Endodermal cell (in vitro differentiated cells): ENCODE measurements around the gene AKAP3. TPM values are rescaled to one million over a fixed set of nuclear protein-coding genes. Genes with fewer than 3 reads are reported as not detected.

ENCODE experiments used
- DNase-seq: peaks from one replicate; pipeline ENCODE4 v3.0.0-alpha.2; 2017
- H3K27ac ChIP-seq: 2 replicates; pipeline ENCODE4 v1.5.1; 2013; ENCODE audit warnings: mild to moderate bottlenecking, low read depth, low read length, moderate library complexity
- H3K27me3 ChIP-seq: 2 replicates; pipeline ENCODE4 v1.6.1; 2013; ENCODE audit warnings: mild to moderate bottlenecking, low read length, moderate library complexity; ENCODE audit not compliant: insufficient read depth, control insufficient read depth, poor library complexity, severe bottlenecking
- H3K36me3 ChIP-seq: 2 replicates; pipeline ENCODE4 v1.7.0; 2013; ENCODE audit warnings: mild to moderate bottlenecking, low read length, moderate library complexity; ENCODE audit not compliant: control insufficient read depth, insufficient read depth
- H3K4me1 ChIP-seq: one replicate; pipeline ENCODE4 v1.7.0; 2013; ENCODE audit warnings: low read length; ENCODE audit not compliant: control insufficient read depth, insufficient read depth
- H3K4me3 ChIP-seq: 2 replicates; pipeline ENCODE4 v1.5.1; 2013; ENCODE audit warnings: mild to moderate bottlenecking, low read length, moderate library complexity
- H3K9ac ChIP-seq: 2 replicates; pipeline ENCODE4 v1.6.1; 2013; ENCODE audit warnings: mild to moderate bottlenecking, low read length, moderate library complexity; ENCODE audit not compliant: poor library complexity, severe bottlenecking; ENCODE audit errors: extremely low read depth
- H3K9me3 ChIP-seq: 2 replicates; pipeline ENCODE4 v1.6.1; 2013; ENCODE audit warnings: mild to moderate bottlenecking, low read length, moderate library complexity; ENCODE audit not compliant: control insufficient read depth
- H3K27ac Mint-ChIP-seq: 2 replicates; pipeline ENCODE4 v1.8.0; 2020; ENCODE audit warnings: mixed read lengths
- H3K27me3 Mint-ChIP-seq: 2 replicates; pipeline ENCODE4 v1.8.0; 2021; ENCODE audit warnings: mild to moderate bottlenecking, mixed read lengths; ENCODE audit not compliant: insufficient read depth
- H3K36me3 Mint-ChIP-seq: 2 replicates; pipeline ENCODE4 v1.8.0; 2020; ENCODE audit warnings: low read depth, mixed read lengths
- H3K4me1 Mint-ChIP-seq: 2 replicates; pipeline ENCODE4 v1.8.0; 2020; ENCODE audit warnings: mixed read lengths
- H3K4me3 Mint-ChIP-seq: 2 replicates; pipeline ENCODE4 v1.8.0; 2020; ENCODE audit warnings: mild to moderate bottlenecking, moderate library complexity, mixed read lengths
- H3K9me3 Mint-ChIP-seq: 2 replicates; pipeline ENCODE4 v1.8.0; 2020; ENCODE audit warnings: mild to moderate bottlenecking, mixed read lengths
- WGBS, 2 experiments: methylation state at CpG; one replicate each; pipeline versions ENCODE4 v1.1.5 to v1.1.7; 2013; ENCODE audit warnings: missing lambda C conversion rate in 2 of 2, mixed read lengths in 1 of 2; ENCODE audit not compliant: insufficient coverage in 1 of 2, insufficient read length in 1 of 2; 5-methylcytosine and 5-hydroxymethylcytosine counted together
- total RNA-seq, 2 donors: library from RNA; stranded (reverse); fragmentation: NEBNext Ultra II Directional in 1 of 2; extraction: Animal tissue kit (Norgen Biotek cat#: 25700) in 1 of 2; gene quantifications; 2 replicates in 1 of 2; 3 replicates in 1 of 2; pipeline ENCODE4 v1.2.1, GENCODE V29; 2021
- TF ChIP-seq, protein P1 (sequence below): fragments of 200-600 bp; sonication (generic); conservative IDR thresholded peaks from 2 replicates; pipeline ENCODE4 v1.5.0; 2021; ENCODE audit warnings: antibody characterized with exemption, mild to moderate bottlenecking

Gene AKAP3
- total RNA-seq, 2 donors from 2014 or later, result 0.69 to 3.4 TPM

GRCh38 chr12:4681732-4682131, 32.9 kb upstream of the AKAP3 start:
- Histone ChIP-seq H3K27me3 (no peaks in the 10 kb centered on the region), H3K9ac (no peak overlapping the region), H3K4me1 (no peaks in the 10 kb centered on the region), H3K36me3 (peaks cover 31% of the 10 kb centered on the region), H3K9me3 (no peaks in the 10 kb centered on the region), H3K27ac (no peak overlapping the region), H3K4me3 (no peak overlapping the region)
- Mint-ChIP-seq H3K27me3 (no peaks in the 10 kb centered on the region), H3K4me1 (peaks cover 18% of the 10 kb centered on the region), H3K9me3 (peaks cover 3% of the 10 kb centered on the region), H3K36me3 (peaks cover 53% of the 10 kb centered on the region), H3K4me3 (no peak overlapping the region), H3K27ac (no peak overlapping the region)
- no peak for DNase-seq
- 99 to 100% methylated on average over 1 to 2 of the region's 3 CpGs for WGBS, 2 experiments
- TF ChIP-seq, protein P1, sequence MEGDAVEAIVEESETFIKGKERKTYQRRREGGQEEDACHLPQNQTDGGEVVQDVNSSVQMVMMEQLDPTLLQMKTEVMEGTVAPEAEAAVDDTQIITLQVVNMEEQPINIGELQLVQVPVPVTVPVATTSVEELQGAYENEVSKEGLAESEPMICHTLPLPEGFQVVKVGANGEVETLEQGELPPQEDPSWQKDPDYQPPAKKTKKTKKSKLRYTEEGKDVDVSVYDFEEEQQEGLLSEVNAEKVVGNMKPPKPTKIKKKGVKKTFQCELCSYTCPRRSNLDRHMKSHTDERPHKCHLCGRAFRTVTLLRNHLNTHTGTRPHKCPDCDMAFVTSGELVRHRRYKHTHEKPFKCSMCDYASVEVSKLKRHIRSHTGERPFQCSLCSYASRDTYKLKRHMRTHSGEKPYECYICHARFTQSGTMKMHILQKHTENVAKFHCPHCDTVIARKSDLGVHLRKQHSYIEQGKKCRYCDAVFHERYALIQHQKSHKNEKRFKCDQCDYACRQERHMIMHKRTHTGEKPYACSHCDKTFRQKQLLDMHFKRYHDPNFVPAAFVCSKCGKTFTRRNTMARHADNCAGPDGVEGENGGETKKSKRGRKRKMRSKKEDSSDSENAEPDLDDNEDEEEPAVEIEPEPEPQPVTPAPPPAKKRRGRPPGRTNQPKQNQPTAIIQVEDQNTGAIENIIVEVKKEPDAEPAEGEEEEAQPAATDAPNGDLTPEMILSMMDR, result no peak

- 87 to 89% methylated on average over 2 of the region's 2 CpGs for WGBS, 2 experiments
- Mint-ChIP-seq H3K27me3 (no peaks in the 10 kb centered on the region), H3K9me3 (peaks cover 20% of the 10 kb centered on the region), H3K4me3 (no peak overlapping the region), H3K36me3 (peaks cover 47% of the 10 kb centered on the region), H3K27ac (no peak overlapping the region), H3K4me1 (peaks cover 2% of the 10 kb centered on the region)
- Histone ChIP-seq H3K4me1 (no peaks in the 10 kb centered on the region), H3K9ac (no peak overlapping the region), H3K4me3 (no peak overlapping the region), H3K36me3 (peaks cover 18% of the 10 kb centered on the region), H3K27me3 (no peaks in the 10 kb centered on the region), H3K27ac (no peak overlapping the region), H3K9me3 (no peaks in the 10 kb centered on the region)
- no peak for DNase-seq
- TF ChIP-seq, protein P1, result no peak
Measured at GRCh38 chr12:4679711-4680110, 30.9 kb upstream of the AKAP3 start.

GRCh38 chr12:4665236-4665635, 16.4 kb upstream of the AKAP3 start:
- no peak overlapping the region for H3K9ac ChIP-seq
- WGBS, 2 experiments, result 96 to 100% methylated on average over 1 to 3 of the region's 3 CpGs
- peaks cover 3% of the 10 kb centered on the region for H3K9me3 Mint-ChIP-seq
- no peak overlapping the region for H3K4me3 Mint-ChIP-seq
- H3K4me1 ChIP-seq, result no peaks in the 10 kb centered on the region
- DNase-seq, result no peak
- H3K27me3 Mint-ChIP-seq, result no peaks in the 10 kb centered on the region
- peaks cover 11% of the 10 kb centered on the region for H3K9me3 ChIP-seq
- H3K36me3 ChIP-seq, result peaks cover 97% of the 10 kb centered on the region
- H3K27me3 ChIP-seq, result no peaks in the 10 kb centered on the region
- no peak overlapping the region for H3K4me3 ChIP-seq
- no peak overlapping the region for H3K27ac Mint-ChIP-seq
- peaks cover 74% of the 10 kb centered on the region for H3K36me3 Mint-ChIP-seq
- TF ChIP-seq, protein P1, result no peak
- H3K27ac ChIP-seq, result no peak overlapping the region
- no peaks in the 10 kb centered on the region for H3K4me1 Mint-ChIP-seq
